Measurements from ENCODE around the gene TNNC2. TPM values are rescaled to one million over a fixed set of nuclear protein-coding genes. Genes with fewer than 3 reads are reported as not detected.

Gene TNNC2
- total and polyA plus RNA-seq, 2 of the 13 experiments (the other 11 are each of a cell fraction or from before 2014, with no cell fraction given) = 1.8 to 4.7 TPM

- TF ChIP-seq ZNF609 (CRISPR knock-in tag; IDR thresholded peaks at IDR 0.05; ENCODE audit: borderline replicate concordance) = no peak
- no peak for TF ChIP-seq NONO (IDR thresholded peaks at IDR 0.05)
- peak; percentile 57 for TF ChIP-seq NONO (CRISPR knock-in tag; conservative IDR thresholded peaks at IDR 0.05)
- TF ChIP-seq WIZ (CRISPR knock-in tag; IDR thresholded peaks at IDR 0.05) = 0 out of 2 replicates have a peak, but pooled peaks have one; percentile 65
- no peak for TF ChIP-seq HDAC2 (CRISPR knock-in tag; IDR thresholded peaks at IDR 0.05)
- no peak; the same call in 1 of the 2 replicates for TF ChIP-seq ARID4A (CRISPR knock-in tag; IDR thresholded peaks at IDR 0.05; ENCODE audit: borderline replicate concordance)
- TF ChIP-seq CCAR2 (optimal IDR thresholded peaks at IDR 0.05; ENCODE audit: low read depth, low read length) = no peak
- TF ChIP-seq TARDBP (CRISPR knock-in tag; IDR thresholded peaks at IDR 0.05) = peak; percentile 52; the same call in 1 of the 2 replicates
- TF ChIP-seq ZBTB4 (CRISPR knock-in tag; IDR thresholded peaks at IDR 0.05; ENCODE audit: borderline replicate concordance) = peak; percentile 83; the same call in 1 of the 2 replicates
- TF ChIP-seq ZSCAN25 (CRISPR knock-in tag; IDR thresholded peaks at IDR 0.05) = peak; percentile 98
- peak; percentile 35; the same call in 1 of the 2 replicates for TF ChIP-seq ZGPAT (CRISPR knock-in tag; IDR thresholded peaks at IDR 0.05)
- TF ChIP-seq ZNF782 (CRISPR knock-in tag; IDR thresholded peaks at IDR 0.05; ENCODE audit: borderline replicate concordance) = no peak
- TF ChIP-seq CENPX (CRISPR knock-in tag; IDR thresholded peaks at IDR 0.05) = no peak
- TF ChIP-seq TBL1XR1 (IDR thresholded peaks at IDR 0.05; ENCODE audit: borderline replicate concordance, low read length, partially characterized antibody) = no peak
Observed at GRCh38 chr20:45823949-45824835, 2.9 kb downstream of the TNNC2 start (continued).
